ENCODE measurements around the gene COQ2. TPM values are rescaled to one million over a fixed set of nuclear protein-coding genes. Genes with fewer than 3 reads are reported as not detected.

COQ2 gene
- total and polyA plus RNA-seq, 2 of the 13 experiments (the other 11 are each of a cell fraction or from before 2014, with no cell fraction given), result 10.1 to 17.3 TPM

GRCh38 chr4:83284193-83285054, at the start of gene COQ2 (continued):
- peak in 1 of 2 experiments; percentile 84; a peak in 2 of 4 replicates for TF ChIP-seq HMGXB4 (CRISPR knock-in tag; IDR thresholded peaks at IDR 0.05; ENCODE audit: borderline replicate concordance in 1 of 2, low read depth in 1 of 2)
- TF ChIP-seq LBX2 (CRISPR knock-in tag; IDR thresholded peaks at IDR 0.05; ENCODE audit: borderline replicate concordance), result peak; percentile 60; the same call in 1 of the 2 replicates
- no peak; the same call in 1 of the 2 replicates for TF ChIP-seq NFKBIZ (CRISPR knock-in tag; IDR thresholded peaks at IDR 0.05)
- 0 out of 2 replicates have a peak, but pooled peaks have one; percentile 34 for TF ChIP-seq PAXIP1 (CRISPR knock-in tag; conservative IDR thresholded peaks at IDR 0.05)
- no peak for TF ChIP-seq FIP1L1 (IDR thresholded peaks at IDR 0.05; ENCODE audit: borderline replicate concordance, insufficient read depth, low read depth, low read length)
- peak; percentile 40 for TF ChIP-seq CBX1 (IDR thresholded peaks at IDR 0.05; ENCODE audit: low read depth)
- TF ChIP-seq GATAD1 (CRISPR knock-in tag; IDR thresholded peaks at IDR 0.05), result peak; percentile 69
- TF ChIP-seq SOX6 (IDR thresholded peaks at IDR 0.05), result no peak
- TF ChIP-seq SOX6 (CRISPR knock-in tag; IDR thresholded peaks at IDR 0.05), result 0 out of 2 replicates have a peak, but pooled peaks have one; percentile 12
- TF ChIP-seq GTF3A (CRISPR knock-in tag; conservative IDR thresholded peaks at IDR 0.05), result peak; percentile 89; the same call in 1 of the 2 replicates
- no peak; the same call in 1 of the 2 replicates for TF ChIP-seq ZNF607 (CRISPR knock-in tag; IDR thresholded peaks at IDR 0.05; ENCODE audit: borderline replicate concordance)
- TF ChIP-seq ZHX1 (CRISPR knock-in tag; IDR thresholded peaks at IDR 0.05; ENCODE audit: low read depth), result peak; percentile 80; the same call in 1 of the 2 replicates
- TF ChIP-seq USF2 (IDR thresholded peaks at IDR 0.05; ENCODE audit: low read depth, low read length), result no peak
- no peak; the same call in 1 of the 2 replicates for TF ChIP-seq USF2 (CRISPR knock-in tag; IDR thresholded peaks at IDR 0.05; ENCODE audit: borderline replicate concordance)

Data from HepG2 (cell line).